LNCAP (cell line): ENCODE measurements around the gene ORAI1.
A peak's percentile ranks its signal among the peaks of the same experiment; 100 is the strongest.

Experiments
- CTCF ChIP-seq: fragments of 450-650 bp; IDR thresholded peaks from 2 replicates; pipeline ENCODE4 v1.5.1; 2017; ENCODE audit warnings: mild to moderate bottlenecking

Gene ORAI1

DNA sequence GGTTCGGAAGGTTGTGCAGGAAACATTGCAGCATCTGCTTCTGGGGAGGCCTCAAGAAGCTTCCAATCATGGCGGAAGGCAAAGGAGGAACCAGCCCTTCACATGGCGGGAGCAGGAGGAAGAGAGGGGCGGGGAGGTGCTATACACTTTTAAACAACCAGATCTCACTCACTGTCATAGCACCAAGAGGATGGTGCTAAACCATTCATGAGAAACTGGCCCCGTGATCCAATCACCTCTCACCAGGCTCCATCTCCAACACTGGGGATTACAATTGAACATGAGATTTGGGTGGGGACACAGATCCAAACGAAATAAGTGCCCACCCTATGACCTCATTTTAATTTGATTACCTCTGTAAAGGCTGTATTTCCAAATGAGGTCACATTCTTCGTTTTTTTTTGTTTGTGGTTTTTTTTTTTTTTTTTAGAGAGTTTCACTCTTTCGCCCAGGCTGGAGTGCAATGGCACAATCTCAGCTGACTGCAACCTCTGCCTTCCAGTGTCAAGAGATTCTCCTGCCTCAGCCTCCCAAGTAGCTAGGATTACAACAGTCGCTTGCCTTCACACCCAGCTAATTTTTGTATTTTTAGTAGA lies 11.4 kb upstream of the ORAI1 start:
- no peak for TF ChIP-seq CTCF

- no peak for TF ChIP-seq CTCF
Measured at GRCh38 chr12:121618659-121619233, 7.6 kb upstream of the ORAI1 start.

DNA sequence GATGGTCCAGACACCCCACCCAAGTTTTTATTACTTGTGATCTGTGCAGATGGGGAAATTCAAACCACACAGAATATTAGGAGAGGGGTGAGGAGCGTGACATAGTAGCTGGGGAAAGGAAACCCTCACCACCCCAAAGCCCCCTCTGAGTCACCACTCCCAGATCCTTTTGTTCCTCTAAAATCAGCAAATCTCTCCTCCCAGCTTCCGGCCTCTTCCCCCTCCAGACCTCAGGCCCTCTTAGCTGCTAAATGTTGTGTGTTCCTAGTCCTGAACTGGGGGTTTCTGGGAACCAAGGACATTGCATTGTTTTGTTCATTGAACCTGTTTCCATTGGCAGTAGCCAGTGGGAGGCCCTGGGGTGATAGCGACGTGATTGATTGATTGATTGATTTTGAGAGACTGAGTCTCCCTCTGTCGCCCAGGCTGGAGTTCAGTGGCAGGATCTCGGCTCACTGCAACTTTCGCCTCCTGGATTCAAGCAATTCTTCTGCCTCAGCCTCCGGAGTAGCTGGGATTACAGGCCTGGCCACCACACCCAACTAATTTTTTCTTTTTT lies 5.9 kb upstream of the ORAI1 start:
- TF ChIP-seq CTCF, result no peak

GRCh38 chr12:121626853-121627640 lies 717 bp downstream of the ORAI1 start:
- TF ChIP-seq CTCF, result peak; percentile 19; the same call in 1 of the 2 replicates

GRCh38 chr12:121628037-121628436 lies 1.7 kb downstream of the ORAI1 start:
- TF ChIP-seq CTCF, result no peak

DNA sequence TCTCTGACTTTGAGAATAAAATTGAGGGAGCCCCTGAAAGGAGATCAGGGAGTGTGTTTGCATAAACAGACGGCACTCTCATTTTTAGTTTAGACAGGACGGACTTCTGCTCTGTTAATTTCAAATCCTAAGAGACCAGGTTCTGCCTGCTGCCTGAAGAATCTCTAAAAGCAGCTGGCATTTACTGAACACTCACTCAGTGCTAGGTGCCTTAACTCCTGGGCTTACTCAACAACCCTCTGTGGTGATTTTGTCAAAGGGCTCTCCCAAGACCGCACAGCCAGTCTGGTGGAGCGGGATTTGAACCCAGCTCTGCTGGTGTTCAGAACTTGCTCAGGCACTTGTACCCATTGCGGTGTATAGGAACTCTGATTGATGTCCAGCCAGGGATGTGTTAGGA lies 2.2 kb downstream of the ORAI1 start:
- TF ChIP-seq CTCF, result no peak

GRCh38 chr12:121630791-121631355 lies 4.5 kb downstream of the ORAI1 start:
- TF ChIP-seq CTCF, result no peak
